GM21723 (cell line): ENCODE measurements around the gene SETDB2.

Experiments
- ATAC-seq: cut with Tn5 transposase; IDR thresholded peaks from one replicate; pipeline ENCODE4 v1.9.1; 2021; ENCODE audit warnings: mild to moderate bottlenecking, moderate library complexity; ENCODE audit not compliant: unreplicated experiment

SETDB2 gene, protein sequence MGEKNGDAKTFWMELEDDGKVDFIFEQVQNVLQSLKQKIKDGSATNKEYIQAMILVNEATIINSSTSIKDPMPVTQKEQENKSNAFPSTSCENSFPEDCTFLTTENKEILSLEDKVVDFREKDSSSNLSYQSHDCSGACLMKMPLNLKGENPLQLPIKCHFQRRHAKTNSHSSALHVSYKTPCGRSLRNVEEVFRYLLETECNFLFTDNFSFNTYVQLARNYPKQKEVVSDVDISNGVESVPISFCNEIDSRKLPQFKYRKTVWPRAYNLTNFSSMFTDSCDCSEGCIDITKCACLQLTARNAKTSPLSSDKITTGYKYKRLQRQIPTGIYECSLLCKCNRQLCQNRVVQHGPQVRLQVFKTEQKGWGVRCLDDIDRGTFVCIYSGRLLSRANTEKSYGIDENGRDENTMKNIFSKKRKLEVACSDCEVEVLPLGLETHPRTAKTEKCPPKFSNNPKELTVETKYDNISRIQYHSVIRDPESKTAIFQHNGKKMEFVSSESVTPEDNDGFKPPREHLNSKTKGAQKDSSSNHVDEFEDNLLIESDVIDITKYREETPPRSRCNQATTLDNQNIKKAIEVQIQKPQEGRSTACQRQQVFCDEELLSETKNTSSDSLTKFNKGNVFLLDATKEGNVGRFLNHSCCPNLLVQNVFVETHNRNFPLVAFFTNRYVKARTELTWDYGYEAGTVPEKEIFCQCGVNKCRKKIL

DNA sequence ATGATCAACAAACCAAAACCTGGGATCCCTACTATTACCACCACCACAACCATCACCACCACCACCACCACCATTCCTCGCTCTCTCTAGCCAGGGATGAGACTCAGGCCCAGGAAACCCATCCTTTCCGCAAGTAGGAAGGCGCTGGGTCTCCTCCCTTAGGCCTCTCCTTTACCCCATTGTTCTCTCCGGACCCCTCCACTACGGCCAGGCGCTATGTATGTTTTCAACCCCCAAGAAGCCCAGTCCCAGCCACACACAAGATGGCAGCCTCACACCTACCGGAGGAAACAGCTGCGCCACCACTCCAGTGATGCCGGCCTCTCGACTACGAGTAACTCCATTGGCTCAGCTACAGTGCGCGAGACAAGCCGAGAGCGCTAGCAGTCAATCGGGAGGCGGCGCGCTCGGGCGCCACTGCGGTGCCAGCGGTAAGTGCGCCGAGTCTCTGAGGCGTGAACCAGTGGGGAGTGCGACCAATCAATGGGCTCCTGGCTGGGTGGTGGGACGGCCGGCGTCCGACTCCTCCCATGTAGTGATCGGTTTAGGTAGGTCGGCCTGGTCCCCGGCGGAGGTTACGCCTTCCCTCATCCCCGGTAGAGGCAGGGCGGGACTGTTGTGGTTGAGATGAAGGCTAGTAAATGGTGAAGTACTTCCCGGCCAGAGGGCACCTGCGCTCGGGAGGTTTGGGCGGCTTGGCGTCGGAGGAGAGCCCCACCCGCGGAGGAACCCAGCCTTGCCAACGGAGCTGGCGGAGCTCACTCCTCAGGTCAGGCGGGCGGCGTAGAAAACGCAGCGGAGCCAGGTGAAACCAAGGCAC lies at the start of gene SETDB2, which contains the start of gene CAB39L:
Gene SETDB2 (plus strand): TSS at position 571 of the 820 bp plus-strand sequence. CDS start 7,620 bp downstream, outside the sequence.
Gene CAB39L (minus strand): TSS at position 361 of the 820 bp plus-strand sequence. CDS start 61,154 bp downstream, outside the sequence.
- ATAC-seq = peak; percentile 96

- no peak for ATAC-seq
Measured at GRCh38 chr13:49395451-49395865, 48.6 kb upstream of the SETDB2 start.

- no peak for ATAC-seq
Measured at GRCh38 chr13:49395878-49396380, 48.1 kb upstream of the SETDB2 start.

DNA sequence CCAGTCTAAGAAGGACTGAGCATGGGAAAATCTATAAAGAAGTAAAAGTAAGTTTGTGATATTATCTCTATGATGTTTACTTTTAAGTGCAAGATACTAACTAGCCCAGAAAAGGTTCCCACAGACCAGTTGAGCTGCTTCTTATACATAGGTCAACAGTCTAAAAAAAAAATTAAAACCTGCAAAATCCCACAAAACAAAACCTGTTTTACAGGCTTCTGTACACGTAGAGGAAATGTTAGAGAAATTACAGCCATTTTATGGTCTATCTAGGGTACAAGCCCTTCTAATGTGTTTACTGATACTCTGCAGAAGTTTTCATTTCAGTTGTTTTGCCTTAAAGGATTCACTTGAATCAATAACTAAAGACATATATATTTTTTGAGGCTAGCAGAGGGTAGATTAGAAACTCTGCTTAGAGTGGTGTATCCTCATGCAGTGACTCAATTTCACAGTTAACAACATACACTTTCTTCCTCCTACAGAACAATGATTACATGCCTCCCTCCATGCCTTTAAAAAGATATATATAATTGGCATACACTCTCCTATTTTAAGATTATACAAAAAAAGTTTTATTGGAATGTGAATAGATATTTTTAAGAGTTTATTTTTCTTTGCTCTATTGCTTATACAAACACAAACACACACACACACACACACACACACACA lies 44.1 kb upstream of the SETDB2 start:
- no peak for ATAC-seq

- ATAC-seq = peak; percentile 68
Measured at GRCh38 chr13:49400755-49401659, 43.1 kb upstream of the SETDB2 start.

DNA sequence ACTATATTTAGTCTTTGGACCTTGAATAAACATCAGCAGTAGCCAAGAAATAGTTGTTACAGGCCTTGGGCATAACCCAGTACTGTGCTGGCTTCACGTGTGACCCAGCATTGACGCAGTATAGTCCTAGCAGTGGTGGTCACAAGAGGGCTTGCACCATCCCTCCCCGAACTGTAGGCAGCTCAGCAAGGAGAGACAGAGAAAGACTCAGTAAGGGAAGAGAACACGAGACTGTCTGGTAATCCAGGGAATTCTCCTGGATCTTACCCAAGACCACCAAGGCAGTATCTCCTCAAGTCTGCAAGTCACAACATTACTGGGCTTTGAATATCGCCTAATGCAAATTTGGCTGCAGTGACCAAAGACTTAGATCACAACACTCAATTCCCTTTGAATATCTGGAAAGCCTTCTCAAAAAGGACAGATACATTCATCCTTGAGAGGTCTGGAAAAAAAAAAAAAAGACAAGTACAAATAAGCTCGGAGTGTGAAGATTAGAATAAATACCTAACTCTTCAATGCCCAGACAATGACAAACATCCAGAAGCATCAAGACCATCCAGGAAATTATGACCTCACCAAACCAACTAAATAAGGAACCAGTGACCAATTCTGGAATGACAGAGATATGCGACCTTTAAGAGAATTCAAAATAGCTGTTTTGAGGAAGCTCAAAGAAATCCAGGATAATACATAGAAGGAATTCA lies 39.9 kb upstream of the SETDB2 start:
- ATAC-seq = no peak

DNA sequence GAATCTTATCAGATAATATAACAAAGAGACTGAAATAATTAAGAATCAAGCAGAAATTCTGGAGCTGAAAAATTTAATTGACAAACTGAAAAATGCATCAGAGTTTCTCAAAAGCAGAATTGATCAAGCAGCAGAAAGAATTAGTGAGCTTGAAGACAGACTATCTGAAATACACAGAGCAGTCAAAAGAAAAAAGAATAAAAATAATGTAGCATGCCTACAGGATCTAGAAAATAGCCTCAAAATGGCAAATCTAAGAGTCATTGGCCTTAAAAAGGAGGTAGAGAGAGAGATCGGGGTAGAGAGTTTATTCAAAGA lies 39.4 kb upstream of the SETDB2 start:
- no peak for ATAC-seq

- no peak for ATAC-seq
Measured at GRCh38 chr13:49407068-49407467, 37.0 kb upstream of the SETDB2 start.

GRCh38 chr13:49407936-49408335 lies 36.1 kb upstream of the SETDB2 start:
- ATAC-seq = no peak

- ATAC-seq = no peak
Measured at GRCh38 chr13:49409008-49409407, 35.1 kb upstream of the SETDB2 start.

DNA sequence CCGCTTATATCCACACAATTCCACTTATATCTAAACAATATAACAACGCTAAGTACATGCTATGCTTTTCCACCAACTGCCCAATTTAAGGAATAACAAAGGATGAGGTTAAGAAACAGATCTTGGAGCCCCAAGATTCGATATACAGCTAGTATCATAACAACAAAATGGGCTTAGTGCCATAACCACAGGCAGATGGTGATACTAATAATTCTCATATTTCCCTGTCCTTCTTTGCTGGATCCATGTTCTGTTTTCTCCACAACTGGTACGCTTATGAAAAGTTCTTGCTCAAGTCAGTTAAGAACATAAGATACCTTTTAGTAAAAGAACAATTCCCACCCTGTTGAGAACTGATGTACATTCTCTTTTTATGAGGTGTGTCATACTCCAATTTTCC lies 34.1 kb upstream of the SETDB2 start:
- ATAC-seq = no peak

GRCh38 chr13:49410477-49410876 lies 33.6 kb upstream of the SETDB2 start:
- peak; percentile 64 for ATAC-seq

DNA sequence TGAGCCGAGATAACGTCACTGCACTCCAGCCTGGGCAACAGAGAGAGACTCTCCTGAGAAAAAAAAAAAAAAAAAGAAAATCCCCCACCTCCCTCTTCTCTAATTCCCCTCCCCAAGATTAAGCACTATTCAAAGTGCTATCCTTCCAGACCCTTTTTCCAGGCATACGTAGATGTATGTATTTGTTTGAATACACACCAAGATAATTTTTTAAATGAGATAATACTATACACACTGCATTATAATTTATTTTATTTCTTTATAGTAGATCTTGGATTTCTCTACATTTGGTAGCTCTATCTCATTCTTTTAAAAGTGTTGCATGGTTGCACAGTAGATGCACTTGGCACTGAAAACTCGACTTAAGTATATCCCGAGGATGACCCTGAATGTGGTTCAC lies 32.7 kb upstream of the SETDB2 start:
- ATAC-seq = no peak

- no peak for ATAC-seq
Measured at GRCh38 chr13:49412749-49413148, 31.3 kb upstream of the SETDB2 start.

GRCh38 chr13:49417161-49417560 lies 26.9 kb upstream of the SETDB2 start:
- ATAC-seq = no peak

- ATAC-seq = no peak
Measured at GRCh38 chr13:49418206-49418605, 25.9 kb upstream of the SETDB2 start.

GRCh38 chr13:49419276-49419675 lies 24.8 kb upstream of the SETDB2 start:
- ATAC-seq = no peak

DNA sequence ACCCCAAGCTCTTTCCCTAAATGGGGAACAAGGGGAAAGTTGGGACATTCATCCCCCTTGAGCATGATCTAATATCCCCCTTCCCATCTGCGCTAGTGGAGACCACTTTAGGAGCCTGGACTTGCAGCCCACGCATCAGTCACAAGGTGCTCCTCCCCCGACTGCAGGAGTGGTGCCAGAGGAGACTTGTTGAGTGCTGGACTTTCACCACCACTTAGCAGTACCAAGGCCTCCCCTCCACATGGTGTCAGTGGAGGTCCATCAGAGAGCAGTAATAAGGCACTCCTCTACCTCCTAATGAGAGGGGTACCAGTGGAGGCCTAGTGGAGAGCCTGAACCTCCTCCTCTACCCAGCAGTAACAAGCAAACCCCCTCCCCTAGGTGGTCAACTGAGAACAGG lies 22.7 kb upstream of the SETDB2 start:
- peak; percentile 80 for ATAC-seq

DNA sequence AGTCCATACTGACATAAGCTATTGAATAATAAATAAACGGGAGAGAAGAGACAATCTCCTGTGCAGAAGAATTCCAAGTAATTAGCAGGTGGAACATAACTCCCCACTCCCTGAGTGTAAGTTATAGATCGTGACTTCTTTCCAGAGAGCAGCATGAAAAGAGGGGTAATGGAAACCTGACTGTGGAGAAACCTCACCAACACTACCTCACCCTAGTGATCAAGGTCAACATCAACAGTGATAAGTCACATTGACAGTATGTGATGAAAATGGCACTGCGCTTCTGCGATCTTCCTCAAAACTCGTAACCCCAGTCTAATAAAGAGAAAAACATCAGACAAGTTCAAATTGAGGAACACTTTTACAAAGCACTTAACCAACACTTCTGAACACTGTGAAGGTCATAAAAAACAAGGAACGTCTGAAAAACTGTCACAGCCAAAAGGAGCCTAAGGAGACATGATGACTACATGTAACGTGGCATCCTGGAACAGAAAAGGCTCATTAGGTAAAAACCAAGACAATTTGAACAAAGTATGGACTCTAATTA lies 20.0 kb upstream of the SETDB2 start:
- ATAC-seq = no peak
